Stimulated activated CD8-positive, alpha-beta memory T cell treated with anti-CD3 and anti-CD28 coated beads, Interleukin-7, amount 100 ng/mL, for 48 hours (primary cell): ENCODE measurements around the gene FCHO1.
"Not testable (repeated sequence)": the region's sequence is repeated elsewhere in the genome, so short reads cannot be mapped to it uniquely, and the experiment has no call there.

Source experiments
- DNase-seq, 2 donors: peaks; one replicate each; pipeline ENCODE4 v3.0.0-alpha.2; 2020; ENCODE audit warnings: low read depth in 1 of 2; ENCODE audit errors: extremely low read depth in 1 of 2

Gene FCHO1

GRCh38 chr19:17762505-17763229 is 11.4 kb downstream of the FCHO1 start:
- no peak for DNase-seq

DNA sequence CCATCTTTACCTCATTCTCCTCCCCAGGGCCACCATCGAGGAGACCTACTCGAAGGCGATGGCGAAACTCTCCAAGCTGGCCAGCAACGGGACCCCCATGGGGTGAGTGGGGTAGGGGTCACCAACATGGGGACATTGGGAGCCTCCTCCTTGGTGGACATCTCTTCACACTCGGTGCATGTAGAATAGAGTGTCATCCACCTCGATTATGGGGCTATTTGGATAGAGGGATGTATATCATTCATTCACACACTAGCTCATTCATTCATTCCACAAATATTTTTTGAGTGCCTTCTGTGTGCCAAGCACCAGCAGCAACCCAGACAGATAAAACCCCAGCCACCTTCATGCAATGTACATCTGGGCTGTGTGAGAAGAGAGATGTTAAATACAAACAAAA is 13.1 kb downstream of the FCHO1 start:
- no peak for DNase-seq

DNA sequence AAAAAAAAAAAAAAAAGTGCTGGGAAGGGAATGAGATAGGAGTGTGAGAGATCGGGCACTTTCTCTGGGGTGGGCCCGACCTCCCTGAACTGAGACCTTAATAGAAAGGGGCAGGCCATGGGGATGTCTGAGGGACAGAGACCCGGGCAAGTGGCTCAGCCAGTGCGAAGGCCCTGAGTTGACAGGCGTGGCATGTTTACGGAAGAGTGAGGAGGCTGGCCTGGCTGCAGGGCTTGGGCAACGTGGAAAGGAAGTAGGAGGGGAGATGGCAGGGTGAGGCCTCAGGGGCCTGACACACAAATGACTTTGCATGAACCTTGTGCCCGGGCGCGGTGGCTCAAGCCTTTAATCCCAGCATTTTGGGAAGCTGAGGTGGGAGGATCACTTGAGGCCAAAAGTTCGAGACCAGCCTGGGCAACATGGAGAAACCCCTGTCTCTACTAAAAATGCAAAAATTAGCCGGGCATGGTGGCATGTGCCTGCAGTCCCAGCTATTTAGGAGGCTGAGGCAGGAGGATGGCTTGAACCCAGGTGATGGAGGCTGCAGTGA is 13.9 kb downstream of the FCHO1 start:
- DNase-seq: no peak

- DNase-seq: no peak
Observed at GRCh38 chr19:17766543-17767131, 15.4 kb downstream of the FCHO1 start.

- DNase-seq: no peak
Observed at GRCh38 chr19:17767559-17767958, 16.3 kb downstream of the FCHO1 start.

DNA sequence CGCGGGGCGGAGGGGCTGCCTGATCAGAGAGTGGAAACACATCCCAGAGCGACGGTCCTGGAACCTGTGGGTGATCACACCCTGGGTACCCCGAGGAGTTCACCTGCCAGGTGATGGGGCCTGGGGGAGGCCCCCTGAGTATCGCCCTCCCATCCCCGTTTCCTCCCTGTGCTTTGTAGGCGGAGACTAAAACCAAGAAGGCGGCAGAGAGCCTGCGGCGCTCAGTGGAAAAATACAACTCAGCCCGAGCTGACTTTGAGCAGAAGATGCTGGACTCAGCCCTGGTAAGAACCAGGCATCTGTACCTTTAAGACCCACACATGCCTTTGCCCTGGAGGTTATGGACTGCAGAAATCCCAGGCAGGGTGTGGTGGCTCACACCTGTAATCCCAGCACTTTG is 19.3 kb downstream of the FCHO1 start:
- no peak for DNase-seq

DNA sequence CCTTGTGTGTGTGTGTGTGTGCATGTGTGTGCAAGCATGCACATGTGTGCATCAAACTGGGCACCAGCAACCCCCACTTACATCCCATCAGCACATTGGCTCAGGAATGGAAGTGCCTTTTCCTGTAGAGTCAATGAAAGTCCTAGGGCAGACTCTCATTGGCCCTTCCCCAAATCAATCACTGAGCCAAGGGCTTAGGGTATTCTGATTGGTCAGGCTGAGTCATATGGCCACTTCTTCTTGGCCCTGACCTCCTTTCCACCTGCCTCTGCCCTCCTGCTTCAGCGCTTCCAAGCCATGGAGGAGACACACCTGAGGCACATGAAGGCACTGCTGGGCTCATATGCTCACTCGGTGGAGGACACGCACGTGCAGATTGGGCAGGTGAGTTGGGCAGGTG is 20.9 kb downstream of the FCHO1 start:
- DNase-seq: no peak

DNA sequence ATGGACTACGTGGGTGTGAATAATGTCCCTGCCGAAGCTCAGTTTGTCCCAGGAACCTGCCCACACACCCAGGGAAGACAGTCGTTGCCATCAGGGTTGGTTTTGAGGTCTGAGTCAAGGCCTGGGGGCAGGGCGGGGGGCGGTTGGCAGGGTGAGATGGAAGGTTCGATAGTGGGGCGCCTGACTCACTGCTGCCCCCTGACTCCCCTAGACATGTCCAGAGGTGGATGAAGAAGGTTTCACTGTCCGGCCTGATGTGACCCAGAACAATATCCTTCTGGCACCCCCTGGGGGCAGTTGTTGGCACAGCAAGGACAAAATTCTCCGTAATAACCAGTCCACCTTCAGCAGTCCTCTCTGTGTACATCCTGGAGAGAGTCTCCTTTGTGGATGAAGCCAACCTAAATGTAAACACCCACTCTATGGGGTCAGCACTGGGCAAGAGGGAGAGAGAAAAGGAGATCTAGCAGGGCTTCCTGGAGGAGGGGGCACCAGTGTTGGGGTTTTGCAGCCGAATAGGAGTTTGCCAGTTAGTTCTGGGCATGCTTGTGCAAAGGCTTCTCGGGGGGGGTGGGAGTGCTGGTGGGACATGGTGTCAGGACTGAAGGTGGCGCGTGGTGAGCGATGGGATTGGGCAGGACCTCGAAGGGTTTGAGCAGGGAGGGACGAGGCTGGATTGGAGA is 24.1 kb downstream of the FCHO1 start:
- no peak for DNase-seq

DNA sequence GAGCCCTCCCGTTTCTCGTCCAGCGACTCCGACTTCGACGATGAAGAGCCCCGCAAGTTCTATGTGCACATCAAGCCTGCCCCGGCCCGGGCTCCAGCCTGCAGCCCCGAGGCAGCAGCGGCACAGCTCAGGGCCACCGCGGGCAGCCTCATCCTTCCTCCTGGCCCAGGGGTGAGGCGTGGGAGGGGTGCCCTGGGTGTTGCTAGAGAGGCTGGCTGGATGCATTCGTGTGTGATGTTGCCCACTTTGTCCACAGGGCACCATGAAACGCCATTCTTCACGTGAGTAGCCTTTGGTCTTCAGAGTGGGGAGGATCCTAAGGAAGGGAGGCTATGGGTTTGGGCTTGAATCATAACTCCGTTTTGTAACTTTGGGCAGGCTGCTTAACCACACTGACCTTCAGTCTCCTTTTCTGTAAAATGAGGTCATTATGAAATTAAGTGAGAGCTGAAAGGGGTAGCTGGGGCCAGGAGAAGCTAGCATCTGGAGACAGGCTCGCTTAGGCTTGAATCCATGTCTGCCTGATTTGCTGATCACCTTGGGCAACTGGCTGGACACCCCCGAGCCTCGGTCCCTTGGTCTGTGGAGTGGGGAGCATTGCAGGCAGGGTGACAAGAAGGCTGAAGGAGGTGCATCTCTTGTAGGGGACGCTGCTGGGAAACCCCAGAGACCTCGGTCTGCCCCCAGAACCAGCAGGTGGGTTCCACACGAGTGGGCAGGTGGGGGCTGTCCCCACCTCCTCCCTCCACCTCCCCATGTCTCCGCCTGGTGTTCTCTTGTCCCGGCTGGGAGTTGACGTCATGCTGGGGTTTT is 24.9 kb downstream of the FCHO1 start:
- DNase-seq: no peak

DNA sequence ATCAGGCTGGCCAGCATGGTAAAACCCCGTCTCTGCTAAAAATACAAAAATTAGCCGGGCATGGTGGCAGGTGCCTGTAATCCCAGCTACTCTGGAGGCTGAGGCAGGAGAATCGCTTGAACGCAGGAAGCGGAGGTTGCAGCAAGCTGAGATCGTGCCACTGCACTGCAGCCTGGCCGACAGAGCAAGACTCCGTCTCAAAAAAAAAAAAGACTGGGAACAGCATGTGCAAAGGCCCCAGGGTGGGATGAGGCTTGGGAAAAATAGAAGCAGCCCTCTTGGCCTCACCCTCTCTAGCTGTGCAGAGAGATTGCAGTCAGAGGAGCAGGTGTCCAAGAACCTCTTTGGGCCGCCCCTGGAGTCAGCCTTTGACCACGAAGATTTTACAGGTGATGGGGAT is 26.6 kb downstream of the FCHO1 start:
- not testable (repeated sequence) for DNase-seq

- DNase-seq: peak; percentile 39 to 54
Observed at GRCh38 chr19:17778251-17778967, 27.1 kb downstream of the FCHO1 start.

DNA sequence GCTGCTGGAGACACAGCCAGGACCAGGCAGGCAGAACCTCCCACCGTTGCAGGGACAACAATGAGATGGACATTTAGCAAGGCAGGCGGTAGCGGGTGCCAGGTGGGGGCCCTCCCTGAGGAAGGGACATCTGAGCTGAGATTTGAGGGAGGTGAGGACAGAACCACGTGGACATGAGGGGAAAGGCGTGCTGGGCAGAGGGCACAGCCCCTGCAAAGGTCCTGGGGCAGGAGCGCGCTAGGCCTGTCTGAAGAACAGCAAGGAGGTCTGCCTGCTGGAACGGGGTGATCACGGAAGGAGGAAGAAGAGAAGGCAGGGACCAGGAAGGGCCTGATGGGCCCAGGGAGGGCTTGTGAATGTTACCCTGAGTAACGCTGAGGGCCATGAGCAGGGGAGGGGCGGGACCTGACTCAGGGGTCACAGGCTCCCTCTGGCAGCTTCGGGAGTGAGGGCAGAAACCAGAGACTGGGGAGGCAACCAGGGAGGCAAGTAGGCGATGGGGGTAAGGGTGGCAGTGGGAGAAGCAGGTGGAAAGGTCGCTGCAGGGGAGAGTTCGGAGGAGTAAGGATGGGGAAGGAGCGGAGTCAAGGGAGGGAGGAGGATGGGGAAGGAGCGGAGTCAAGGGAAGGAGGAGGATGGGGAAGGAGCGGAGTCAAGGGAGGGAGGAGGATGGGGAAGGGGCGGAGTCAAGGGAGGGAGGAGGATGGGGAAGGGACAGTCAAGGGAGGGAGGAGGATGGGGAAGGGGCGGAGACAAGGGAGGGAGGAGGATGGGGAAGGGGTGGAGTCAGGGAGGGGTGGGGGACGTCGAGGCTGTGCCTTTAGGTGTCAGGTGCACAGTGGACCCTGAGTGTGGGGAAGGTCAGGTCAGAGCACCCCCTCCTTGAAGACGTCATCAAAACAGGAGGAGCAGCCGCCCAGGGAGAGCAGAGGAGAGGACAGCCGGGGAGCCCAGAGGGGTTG is 28.0 kb downstream of the FCHO1 start:
- DNase-seq: no peak

- DNase-seq: no peak
Observed at GRCh38 chr19:17780781-17781180, 29.5 kb downstream of the FCHO1 start.

DNA sequence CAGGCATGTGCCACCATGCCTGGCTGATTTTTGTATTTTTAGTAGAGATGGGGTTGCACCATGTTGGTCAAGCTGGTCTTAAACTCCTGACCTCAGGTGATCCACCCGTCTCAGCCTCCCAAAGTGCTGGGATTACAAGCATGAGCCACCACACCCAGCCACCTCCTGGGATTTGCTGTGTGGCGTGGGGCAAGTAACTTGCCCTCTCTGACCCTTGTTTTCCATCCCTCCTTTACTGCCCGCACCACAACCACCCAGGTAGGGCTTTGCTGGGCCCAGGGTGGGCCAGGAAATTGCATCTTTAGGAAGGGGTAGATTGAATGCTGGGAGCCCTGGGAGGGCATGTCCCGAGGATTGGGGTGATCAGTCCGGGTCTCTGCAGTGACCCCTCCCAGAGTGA is 32.4 kb downstream of the FCHO1 start:
- not testable (repeated sequence) for DNase-seq

DNA sequence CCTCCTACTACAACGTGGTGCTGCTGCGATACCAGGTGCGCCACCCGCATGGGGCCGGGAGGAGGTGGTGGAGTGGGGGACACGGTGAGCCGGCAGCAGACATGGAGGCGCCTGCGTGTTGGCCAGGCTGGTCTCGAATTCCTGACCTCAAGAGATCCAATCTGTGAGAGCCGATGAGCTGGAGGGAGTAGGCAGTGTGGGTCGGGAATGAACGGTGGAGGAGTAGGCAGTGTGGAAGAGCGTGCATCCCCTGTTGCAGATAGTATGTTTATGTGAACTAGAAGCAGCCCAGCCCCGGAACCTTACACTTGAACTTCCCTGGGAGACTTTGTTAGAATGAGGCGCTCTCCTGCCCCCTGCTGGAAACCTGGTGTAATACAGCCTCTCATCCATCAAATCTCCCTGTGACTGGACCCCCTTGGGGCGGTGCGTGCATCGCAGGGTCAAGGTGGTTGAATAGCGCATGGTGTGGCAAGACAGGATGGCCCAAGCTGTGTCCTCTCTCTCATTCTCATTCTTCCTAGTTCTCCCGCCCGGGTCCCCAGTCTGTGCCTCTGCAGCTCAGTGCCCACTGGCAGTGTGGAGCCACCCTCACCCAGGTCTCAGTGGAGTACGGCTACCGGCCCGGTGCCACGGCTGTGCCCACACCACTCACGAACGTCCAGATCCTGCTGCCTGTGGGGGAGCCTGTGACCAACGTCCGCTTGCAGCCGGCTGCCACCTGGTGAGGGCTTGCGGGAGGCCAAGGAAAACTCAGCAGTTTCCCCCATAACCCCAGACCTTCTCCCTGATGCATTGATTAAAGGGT is 33.1 kb downstream of the FCHO1 start:
- DNase-seq: peak in 1 of 2 donors; percentile 52

GRCh38 chr19:17787274-17787913 is 36.1 kb downstream of the FCHO1 start:
- DNase-seq: no peak

GRCh38 chr19:17788632-17789031 is 37.4 kb downstream of the FCHO1 start:
- no peak for DNase-seq
